Ishikawa (cell line): ENCODE measurements around the gene YBX2.

ENCODE experiments used
- CEBPB ChIP-seq: IDR thresholded peaks from 2 replicates; pipeline ENCODE4 v1.6.1; 2012
- CREB1 ChIP-seq: IDR thresholded peaks from 2 replicates; pipeline ENCODE4 v1.6.1; 2012; ENCODE audit warnings: low read depth
- EGR1 ChIP-seq: IDR thresholded peaks from 2 replicates; pipeline ENCODE4 v1.6.1; 2012
- EP300 ChIP-seq: IDR thresholded peaks from 2 replicates; pipeline ENCODE4 v1.6.1; 2012; ENCODE audit warnings: borderline replicate concordance
- FOXM1 ChIP-seq: IDR thresholded peaks from 2 replicates; pipeline ENCODE4 v1.6.1; 2012; ENCODE audit warnings: low read depth, borderline replicate concordance
- MAX ChIP-seq: IDR thresholded peaks from 2 replicates; pipeline ENCODE4 v1.6.1; 2012
- NFIC ChIP-seq: IDR thresholded peaks from 2 replicates; pipeline ENCODE4 v1.6.1; 2012
- RAD21 ChIP-seq: IDR thresholded peaks from 2 replicates; pipeline ENCODE4 v1.6.1; 2012; ENCODE audit warnings: low read depth
- REST ChIP-seq: IDR thresholded peaks from 2 replicates; pipeline ENCODE4 v1.6.1; 2012; ENCODE audit warnings: low read depth, mild to moderate bottlenecking
- TAF1 ChIP-seq: IDR thresholded peaks from 2 replicates; pipeline ENCODE4 v1.6.1; 2012; ENCODE audit warnings: low read depth, mild to moderate bottlenecking
- TCF12 ChIP-seq: IDR thresholded peaks from 2 replicates; pipeline ENCODE4 v1.6.1; 2012; ENCODE audit warnings: low read depth
- TEAD4 ChIP-seq: IDR thresholded peaks from 2 replicates; pipeline ENCODE4 v1.6.1; 2012
- USF1 ChIP-seq: IDR thresholded peaks from 2 replicates; pipeline ENCODE4 v1.6.1; 2012
- YY1 ChIP-seq: IDR thresholded peaks from 2 replicates; pipeline ENCODE4 v1.6.1; 2012; ENCODE audit warnings: low read depth
- ZBTB7A ChIP-seq: IDR thresholded peaks from 2 replicates; pipeline ENCODE4 v1.6.1; 2012; ENCODE audit warnings: low read depth

The YBX2 gene

GRCh38 chr17:7295230-7296180 is 1.1 kb upstream of the YBX2 start:
- TF ChIP-seq RAD21, result no peak
- TF ChIP-seq REST, result no peak

- TF ChIP-seq ZBTB7A (no peak), USF1 (no peak), CEBPB (no peak), NFIC (no peak), YY1 (no peak), RAD21 (no peak), TEAD4 (no peak), FOXM1 (no peak), TCF12 (no peak), MAX (no peak), EGR1 (no peak), CREB1 (no peak)
These were observed 424 bp downstream of the YBX2 start for GRCh38 chr17:7293816-7294613.

GRCh38 chr17:7293159-7293558 is 1.3 kb downstream of the YBX2 start:
- TF ChIP-seq TEAD4 (no peak), CEBPB (no peak), ZBTB7A (no peak), TAF1 (no peak), YY1 (no peak), TCF12 (no peak), REST (no peak), FOXM1 (no peak)

- TF ChIP-seq TEAD4 (no peak), RAD21 (no peak), CEBPB (no peak), MAX (no peak), NFIC (no peak)
These were observed 1.7 kb downstream of the YBX2 start for GRCh38 chr17:7292729-7293128.

GRCh38 chr17:7292194-7292593 is 2.2 kb downstream of the YBX2 start:
- TF ChIP-seq MAX (no peak), FOXM1 (no peak), REST (no peak), USF1 (no peak), NFIC (no peak), YY1 (no peak), CREB1 (no peak), EP300 (no peak), RAD21 (no peak), TEAD4 (no peak), TAF1 (no peak), EGR1 (no peak), TCF12 (no peak), ZBTB7A (no peak), CEBPB (no peak)
